Measurements from ENCODE around the gene RGS7.
"Not testable (repeated sequence)": the region's sequence is repeated elsewhere in the genome, so short reads cannot be mapped to it uniquely, and the experiment has no call there.

The RGS7 gene

GRCh38 chr1:240763771-240764170, 593.2 kb downstream of the RGS7 start:
- no peak for FAIRE-seq

GRCh38 chr1:240763095-240763494, 593.9 kb downstream of the RGS7 start:
- FAIRE-seq = not testable (repeated sequence)

DNA sequence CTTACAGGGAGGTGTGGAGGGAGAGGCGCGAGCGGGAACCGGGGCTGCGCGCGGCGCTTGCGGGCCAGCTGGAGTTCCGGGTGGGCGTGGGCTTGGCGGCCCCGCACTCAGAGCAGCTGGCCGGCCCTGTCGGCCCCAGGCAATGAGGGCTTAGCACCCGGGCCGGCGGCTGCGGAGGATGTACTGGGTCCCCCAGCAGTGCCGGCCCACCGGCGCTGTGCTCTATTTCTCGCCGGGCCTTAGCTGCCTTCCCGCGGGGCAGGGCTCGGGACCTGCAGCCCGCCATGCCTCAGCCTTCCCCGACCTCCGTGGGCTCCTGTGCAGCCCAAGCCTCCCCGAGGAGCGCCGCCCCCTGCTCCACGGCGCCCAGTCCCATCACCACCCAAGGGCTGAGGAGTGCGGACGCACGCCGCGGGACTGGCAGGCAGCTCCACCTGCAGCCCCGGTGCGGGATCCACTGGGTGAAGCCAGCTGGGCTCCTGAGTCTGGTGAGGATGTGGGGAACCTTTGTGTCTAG, 594.5 kb downstream of the RGS7 start:
- not testable (repeated sequence) for FAIRE-seq

DNA sequence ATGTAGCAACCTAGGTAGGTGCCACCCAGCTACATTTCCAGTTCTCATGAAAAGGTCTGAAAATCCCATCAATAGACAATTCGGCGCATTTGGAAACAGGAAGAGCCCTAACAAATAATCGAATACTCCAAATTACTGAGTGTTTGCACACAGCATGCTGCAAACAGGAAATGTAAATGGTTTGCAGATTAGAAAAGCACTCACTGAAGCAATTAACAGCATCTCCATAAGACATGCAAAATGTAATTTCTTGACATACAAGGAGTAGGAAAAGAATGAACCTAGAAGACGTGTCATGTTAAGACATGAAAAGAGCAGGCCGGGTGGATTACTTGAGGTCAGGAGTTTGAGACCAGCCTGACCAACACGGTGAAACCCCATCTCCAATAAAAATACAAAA, 598.2 kb downstream of the RGS7 start:
- not testable (repeated sequence) for FAIRE-seq

DNA sequence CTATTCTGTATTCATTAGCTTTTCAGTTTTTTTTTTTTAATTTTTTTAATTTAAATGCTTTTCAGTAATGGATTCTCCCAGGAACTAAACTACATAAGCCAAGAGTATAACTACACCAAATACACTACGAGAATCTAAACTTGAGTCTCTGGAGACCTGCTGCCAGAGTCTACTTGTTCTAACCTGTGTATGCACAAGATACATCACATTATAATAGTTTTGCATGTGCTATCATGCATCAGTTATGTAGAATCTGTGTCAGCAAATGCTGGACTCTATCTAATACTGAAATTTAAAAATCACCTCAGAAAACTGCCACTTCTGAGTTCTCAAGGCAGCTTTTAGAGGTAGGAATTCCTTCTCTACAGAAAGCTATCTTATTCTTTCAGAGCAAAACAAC, 598.7 kb downstream of the RGS7 start:
- no peak for FAIRE-seq

DNA sequence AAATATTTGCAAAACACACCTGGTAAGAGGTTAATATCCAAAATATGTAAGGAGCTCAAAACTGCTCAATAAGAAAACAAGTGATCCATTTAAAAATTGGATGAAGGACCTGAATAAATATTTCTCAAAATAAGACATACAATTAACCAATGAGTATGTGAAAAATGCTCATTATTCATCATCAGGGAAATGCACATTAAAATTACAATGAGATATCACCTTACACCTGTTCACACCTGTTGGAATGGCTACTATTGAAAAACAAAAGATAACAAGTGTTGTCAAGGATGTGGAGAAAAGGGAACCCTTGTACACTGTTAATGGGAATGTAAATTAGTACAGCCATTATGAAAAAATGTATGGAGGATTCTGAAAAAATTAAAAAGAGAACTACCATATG, 609.1 kb downstream of the RGS7 start:
- FAIRE-seq = no peak

- FAIRE-seq = no peak
Observed at GRCh38 chr1:240743705-240744104, 613.3 kb downstream of the RGS7 start.

DNA sequence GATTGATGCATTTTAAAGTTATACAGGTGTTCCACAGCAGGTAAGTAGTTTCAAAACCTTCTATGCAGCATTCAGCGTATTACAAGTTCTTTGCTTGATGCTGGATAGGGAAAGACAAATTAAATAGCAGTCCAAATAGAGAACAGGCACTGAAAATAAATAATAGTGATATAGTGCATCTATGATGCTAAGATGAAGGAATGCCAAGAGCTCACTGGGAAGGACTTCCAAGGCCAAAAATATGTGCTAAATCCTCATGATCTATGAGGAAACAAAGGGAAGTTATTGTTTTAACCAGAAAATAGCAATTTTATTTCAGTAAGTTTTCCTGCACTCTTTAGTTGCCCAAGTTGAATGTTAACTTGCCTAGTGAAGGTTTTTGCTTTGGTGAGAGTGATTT, 617.3 kb downstream of the RGS7 start:
- FAIRE-seq = no peak

- FAIRE-seq = no peak
Observed at GRCh38 chr1:240739139-240739538, 617.9 kb downstream of the RGS7 start.

- FAIRE-seq = no peak
Observed at GRCh38 chr1:240737766-240738265, 619.2 kb downstream of the RGS7 start.

DNA sequence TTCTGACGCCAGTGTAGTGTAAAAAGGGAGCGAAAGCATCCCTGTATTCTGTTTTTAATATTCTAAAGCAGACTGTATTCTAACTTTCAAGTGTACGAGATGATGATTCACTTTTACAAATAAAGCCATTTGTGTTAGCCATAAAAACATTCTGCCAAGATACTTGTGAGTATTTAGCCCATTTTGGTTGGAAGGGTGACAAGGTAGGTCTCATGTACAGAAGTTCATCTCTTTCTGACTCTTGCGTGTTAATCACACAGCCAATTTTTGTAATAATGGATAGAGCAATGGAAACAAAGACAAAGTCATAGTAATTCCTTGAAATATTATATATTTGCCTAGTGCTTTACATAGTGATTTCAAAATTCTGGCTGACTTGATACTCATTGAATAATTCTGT, 619.7 kb downstream of the RGS7 start:
- no peak for FAIRE-seq

DNA sequence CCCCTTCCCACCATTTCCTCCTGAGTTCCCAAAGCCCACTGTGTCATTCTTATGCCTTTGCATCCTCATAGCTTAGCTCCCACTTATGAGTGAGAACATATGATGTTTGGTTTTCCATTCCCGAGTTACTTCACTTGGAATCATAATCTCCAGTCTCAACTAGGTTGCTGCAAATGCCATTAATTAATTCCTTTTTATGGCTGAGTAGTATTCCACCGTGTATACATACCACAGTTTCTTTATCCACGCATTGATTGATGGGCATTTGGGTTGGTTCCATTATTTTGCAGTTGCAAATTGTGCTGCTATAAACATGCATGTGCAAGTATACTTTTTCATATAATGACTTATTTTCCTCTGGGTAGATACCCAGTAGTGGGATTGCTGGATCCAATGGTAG, 622.3 kb downstream of the RGS7 start:
- not testable (repeated sequence) for FAIRE-seq

DNA sequence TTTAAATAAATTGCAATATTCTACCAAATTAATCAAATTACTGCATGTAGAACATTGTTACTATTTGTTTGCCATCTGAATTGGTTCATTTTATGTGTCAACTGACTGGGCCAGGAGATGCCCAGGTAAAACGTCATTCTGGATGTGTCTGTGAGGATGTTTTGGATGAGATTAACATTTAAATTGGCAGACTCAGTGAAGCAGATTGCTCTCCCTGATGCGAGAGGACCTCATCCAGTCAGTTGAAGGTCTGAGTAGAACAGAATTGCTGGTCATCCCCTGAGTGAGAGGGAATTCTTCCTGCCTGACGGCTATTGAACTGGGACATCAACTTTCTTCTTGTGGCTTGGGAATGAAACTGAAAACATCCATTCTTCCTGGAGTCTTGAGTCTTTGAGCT, 623.0 kb downstream of the RGS7 start:
- FAIRE-seq = no peak

GRCh38 chr1:240732390-240732789, 624.6 kb downstream of the RGS7 start:
- peak; percentile 90 for FAIRE-seq
